HFF-Myc (cell line): Measurements from ENCODE around the gene TNIP1.

Experiments
- DNase-seq: peaks from one replicate; pipeline ENCODE4 v3.0.0-alpha.2; 2011; ENCODE audit warnings: low read depth; ENCODE audit errors: extremely low read depth
- H3K4me3 ChIP-seq: replicated peaks from 2 replicates; pipeline ENCODE4 v1.5.1; 2011; ENCODE audit warnings: low read depth, mild to moderate bottlenecking, control low read depth, low read length
- CTCF ChIP-seq: IDR thresholded peaks from 2 replicates; pipeline ENCODE4 v1.5.1; 2012; ENCODE audit warnings: mild to moderate bottlenecking, low read depth, low read length, control low read depth; ENCODE audit errors: missing control alignments

Gene TNIP1

GRCh38 chr5:151066920-151067319 is 13.9 kb downstream of the TNIP1 start:
- TF ChIP-seq CTCF, result no peak
- DNase-seq, result no peak
- H3K4me3 ChIP-seq, result no peak overlapping the region

GRCh38 chr5:151065609-151066008 is 15.2 kb downstream of the TNIP1 start:
- TF ChIP-seq CTCF, result no peak
- DNase-seq, result no peak
- H3K4me3 ChIP-seq, result no peak overlapping the region

GRCh38 chr5:151064916-151065499 is 15.8 kb downstream of the TNIP1 start:
- no peak overlapping the region for H3K4me3 ChIP-seq
- no peak for TF ChIP-seq CTCF
- DNase-seq, result no peak

GRCh38 chr5:151063142-151063989 is 17.5 kb downstream of the TNIP1 start:
- no peak for TF ChIP-seq CTCF
- DNase-seq, result no peak
- no peak overlapping the region for H3K4me3 ChIP-seq

- no peak overlapping the region for H3K4me3 ChIP-seq
- DNase-seq, result no peak
- no peak for TF ChIP-seq CTCF
Measured at GRCh38 chr5:151062405-151063141, 18.3 kb downstream of the TNIP1 start.

GRCh38 chr5:151060742-151061141 is 20.1 kb downstream of the TNIP1 start:
- no peak overlapping the region for H3K4me3 ChIP-seq
- TF ChIP-seq CTCF, result no peak
- DNase-seq, result no peak
